Thyroid gland (tissue), 4 donors: ENCODE results near the gene PIK3CG.

Experiments
- CTCF ChIP-seq, 6 experiments: fragments of 200-600 bp in 3 of 6; fragments of 450-650 bp in 3 of 6; sonication (generic) in 3 of 6; IDR thresholded peaks; one replicate each; pipeline ENCODE4 v1.5.1; 2016 to 2019; ENCODE audit warnings: antibody characterized with exemption in 6 of 6, mild to moderate bottlenecking in 2 of 6, inconsistent platforms in 1 of 6, moderate library complexity in 1 of 6
- POLR2A ChIP-seq, 2 donors: fragments of 450-650 bp; IDR thresholded peaks; one replicate each; pipeline ENCODE4 v1.6.1; 2017; ENCODE audit warnings: antibody characterized with exemption in 2 of 2, mild to moderate bottlenecking in 2 of 2, moderate library complexity in 1 of 2

GRCh38 chr7:106848851-106849442, 16.1 kb upstream of the PIK3CG start:
- TF ChIP-seq CTCF (IDR thresholded peaks at IDR 0.05) (no peak), POLR2A (IDR thresholded peaks at IDR 0.05) (no peak)
